HUES48 (cell line): ENCODE measurements around the gene CALML5.

Source experiments
- H3K27ac ChIP-seq: one replicate; pipeline ENCODE4 v1.7.0; 2013; ENCODE audit warnings: low read depth, low read length, inconsistent platforms
- H3K27me3 ChIP-seq: 2 replicates; pipeline ENCODE4 v1.6.1; 2013; ENCODE audit warnings: mild to moderate bottlenecking, low read length; ENCODE audit not compliant: control insufficient read depth, insufficient read depth
- H3K36me3 ChIP-seq: 2 replicates; pipeline ENCODE4 v1.6.1; 2013; ENCODE audit warnings: low read length; ENCODE audit not compliant: control insufficient read depth, insufficient read depth
- H3K4me1 ChIP-seq: 2 replicates; pipeline ENCODE4 v1.6.1; 2013; ENCODE audit warnings: mild to moderate bottlenecking, low read length; ENCODE audit not compliant: control insufficient read depth, insufficient read depth
- H3K4me3 ChIP-seq: 2 replicates; pipeline ENCODE4 v1.5.1; 2013; ENCODE audit warnings: mild to moderate bottlenecking, low read depth, low read length
- H3K9ac ChIP-seq: 2 replicates; pipeline ENCODE4 v1.6.1; 2013; ENCODE audit warnings: mild to moderate bottlenecking, low read depth, low read length, moderate library complexity
- H3K9me3 ChIP-seq: 2 replicates; pipeline ENCODE4 v1.6.1; 2013; ENCODE audit warnings: low read length; ENCODE audit not compliant: control insufficient read depth, insufficient read depth

Gene CALML5

GRCh38 chr10:5466451-5467206, 32.7 kb downstream of the CALML5 start:
- Histone ChIP-seq H3K9me3 (peaks cover 8% of the 10 kb centered on the region), H3K4me3 (no peak overlapping the region), H3K27ac (peak overlapping the region; percentile 86), H3K36me3 (no peaks in the 10 kb centered on the region), H3K9ac (peak overlapping the region; percentile 81), H3K27me3 (no peaks in the 10 kb centered on the region), H3K4me1 (peaks cover 21% of the 10 kb centered on the region)

- H3K9me3 ChIP-seq = peaks cover 8% of the 10 kb centered on the region
- H3K36me3 ChIP-seq = peaks cover under 1% of the 10 kb centered on the region; the same call in 1 of the 2 replicates
- H3K27ac ChIP-seq = peak overlapping the region; percentile 86
- no peaks in the 10 kb centered on the region for H3K27me3 ChIP-seq
- H3K9ac ChIP-seq = peak overlapping the region; percentile 81
- peaks cover 21% of the 10 kb centered on the region for H3K4me1 ChIP-seq
- no peak overlapping the region for H3K4me3 ChIP-seq
Measured at GRCh38 chr10:5465976-5466450, 33.4 kb downstream of the CALML5 start.

- peaks cover 21% of the 10 kb centered on the region for H3K4me1 ChIP-seq
Measured at GRCh38 chr10:5464546-5464945, 34.8 kb downstream of the CALML5 start.

GRCh38 chr10:5462841-5463293, 36.5 kb downstream of the CALML5 start:
- no peak overlapping the region for H3K4me3 ChIP-seq
- H3K36me3 ChIP-seq = peaks cover 31% of the 10 kb centered on the region

More at GRCh38 chr10:5464546-5464945, 34.8 kb downstream of the CALML5 start:
- no peak overlapping the region for H3K27ac ChIP-seq
- H3K36me3 ChIP-seq = peaks cover 14% of the 10 kb centered on the region
- H3K9ac ChIP-seq = no peak overlapping the region
- no peaks in the 10 kb centered on the region for H3K27me3 ChIP-seq
- H3K9me3 ChIP-seq = peaks cover 8% of the 10 kb centered on the region; the same call in 1 of the 2 replicates
- no peak overlapping the region for H3K4me3 ChIP-seq

GRCh38 chr10:5461914-5462840, 37.2 kb downstream of the CALML5 start:
- Histone ChIP-seq H3K4me3 (no peak overlapping the region), H3K36me3 (peaks cover 38% of the 10 kb centered on the region), H3K4me1 (peaks cover 15% of the 10 kb centered on the region), H3K27me3 (no peaks in the 10 kb centered on the region), H3K9me3 (no peaks in the 10 kb centered on the region), H3K27ac (no peak overlapping the region), H3K9ac (no peak overlapping the region)

More at GRCh38 chr10:5462841-5463293, 36.5 kb downstream of the CALML5 start:
- Histone ChIP-seq H3K27me3 (no peaks in the 10 kb centered on the region), H3K9me3 (peaks cover 1% of the 10 kb centered on the region; the same call in 1 of the 2 replicates), H3K9ac (no peak overlapping the region), H3K4me1 (peaks cover 17% of the 10 kb centered on the region), H3K27ac (no peak overlapping the region)

DNA sequence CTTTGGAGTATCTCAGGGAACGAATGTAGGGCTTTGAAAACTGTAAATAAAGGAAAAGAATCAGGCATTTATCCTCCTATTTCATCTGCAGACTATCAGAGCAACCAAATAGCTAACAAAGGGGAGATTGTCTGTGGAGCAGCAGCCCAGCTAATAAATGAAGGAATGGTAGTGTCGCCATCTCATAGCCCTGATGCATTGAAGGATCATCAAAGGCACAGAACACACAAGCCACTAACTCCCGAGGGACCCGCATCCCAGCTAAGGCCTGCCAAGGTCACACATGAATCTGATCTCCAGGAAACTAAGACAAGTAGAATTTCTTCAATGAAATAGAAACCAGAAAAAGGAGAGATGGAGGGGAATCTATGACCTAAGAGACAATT, 38.2 kb downstream of the CALML5 start:
- Histone ChIP-seq H3K36me3 (peaks cover 47% of the 10 kb centered on the region), H3K27me3 (no peaks in the 10 kb centered on the region), H3K27ac (no peak overlapping the region), H3K9ac (no peak overlapping the region), H3K9me3 (no peaks in the 10 kb centered on the region), H3K4me1 (peaks cover 5% of the 10 kb centered on the region), H3K4me3 (no peak overlapping the region)

DNA sequence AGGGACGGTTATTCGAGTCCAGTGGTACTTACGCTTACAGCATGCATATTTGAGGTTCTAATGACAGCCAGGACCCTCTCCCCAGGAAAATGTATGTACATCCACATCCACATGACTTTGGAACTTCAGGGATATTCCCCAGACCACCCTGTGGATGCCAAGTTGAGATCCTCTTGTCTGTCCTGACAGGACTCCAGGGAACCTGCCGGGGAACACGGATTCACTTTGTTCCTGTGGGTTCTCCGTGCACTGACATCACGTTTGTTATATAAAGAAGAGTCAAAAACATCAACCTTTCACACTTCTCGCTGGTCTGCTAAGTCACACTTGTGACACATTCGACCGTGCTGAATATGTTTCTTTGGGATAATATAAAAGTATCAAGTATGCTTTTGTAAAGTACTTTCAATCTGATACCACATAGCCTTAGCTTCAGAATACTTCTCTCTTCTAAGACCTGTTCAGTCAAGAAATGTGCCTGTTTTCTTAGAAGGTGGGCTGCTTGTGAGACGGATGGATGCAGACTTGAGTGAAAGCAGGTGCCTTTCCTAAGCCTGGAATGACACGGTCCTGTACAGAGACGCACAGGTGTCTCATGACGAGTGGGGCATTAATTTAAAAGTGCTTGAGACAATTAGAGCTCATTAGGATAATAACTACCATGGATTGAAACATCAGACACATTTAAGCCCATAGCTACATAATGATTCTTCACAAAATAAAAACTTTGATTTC, 38.7 kb downstream of the CALML5 start:
- Histone ChIP-seq H3K4me3 (no peak overlapping the region), H3K36me3 (peaks cover 53% of the 10 kb centered on the region), H3K9ac (no peak overlapping the region), H3K27me3 (no peaks in the 10 kb centered on the region), H3K4me1 (peaks cover 3% of the 10 kb centered on the region; the same call in 1 of the 2 replicates), H3K9me3 (no peaks in the 10 kb centered on the region), H3K27ac (no peak overlapping the region)

- no peaks in the 10 kb centered on the region for H3K9me3 ChIP-seq
- H3K36me3 ChIP-seq = peaks cover 68% of the 10 kb centered on the region
- no peak overlapping the region for H3K9ac ChIP-seq
- no peaks in the 10 kb centered on the region for H3K4me1 ChIP-seq
- H3K4me3 ChIP-seq = no peak overlapping the region
- no peak overlapping the region for H3K27ac ChIP-seq
- no peaks in the 10 kb centered on the region for H3K27me3 ChIP-seq
Measured at GRCh38 chr10:5458949-5459747, 40.2 kb downstream of the CALML5 start.

- Histone ChIP-seq H3K9me3 (no peaks in the 10 kb centered on the region), H3K4me1 (no peaks in the 10 kb centered on the region), H3K27ac (no peak overlapping the region), H3K27me3 (no peaks in the 10 kb centered on the region), H3K4me3 (no peak overlapping the region), H3K9ac (no peak overlapping the region), H3K36me3 (peaks cover 75% of the 10 kb centered on the region)
Measured at GRCh38 chr10:5458425-5458824, 40.9 kb downstream of the CALML5 start.

DNA sequence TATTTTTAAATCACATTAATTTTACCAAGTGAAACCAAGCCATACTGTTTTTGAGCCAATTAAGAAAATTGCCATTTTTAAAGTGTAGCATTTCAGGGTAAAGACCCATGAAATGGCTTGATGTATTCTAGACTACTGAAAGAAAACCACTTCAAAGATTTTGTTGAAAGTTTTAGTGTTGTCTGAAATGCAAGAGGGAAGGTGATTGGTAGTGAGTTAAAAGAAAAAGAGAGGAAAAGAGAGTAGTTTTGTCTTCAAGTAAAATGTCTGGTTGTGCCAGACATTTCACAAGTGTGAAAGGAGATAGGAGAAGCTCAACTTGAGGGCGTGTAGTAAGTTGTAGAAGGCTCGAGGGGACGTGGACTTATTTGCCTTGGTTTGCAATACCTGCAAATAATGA, 41.6 kb downstream of the CALML5 start:
- no peak overlapping the region for H3K27ac ChIP-seq

More for the DNA sequence above, 41.6 kb downstream of the CALML5 start:
- H3K36me3 ChIP-seq = peaks cover 82% of the 10 kb centered on the region
- H3K9ac ChIP-seq = no peak overlapping the region
- H3K9me3 ChIP-seq = no peaks in the 10 kb centered on the region
- no peak overlapping the region for H3K4me3 ChIP-seq
- no peaks in the 10 kb centered on the region for H3K27me3 ChIP-seq
- H3K4me1 ChIP-seq = no peaks in the 10 kb centered on the region
